A673 (cell line): ENCODE data around the gene ARSD.

Experiments
- EZH2 ChIP-seq: fragments of 200-600 bp; sonication (generic); IDR thresholded peaks from 2 replicates; pipeline ENCODE4 v1.6.1; 2017; ENCODE audit warnings: borderline replicate concordance, low read depth, mild to moderate bottlenecking, mixed read lengths, antibody characterized with exemption, low read length; ENCODE audit not compliant: poor library complexity, severe bottlenecking
- TF ChIP-seq, protein P1 (sequence below): fragments of 300-800, 200-600 bp; sonication (generic); conservative IDR thresholded peaks from 2 replicates; pipeline ENCODE4 v1.5.1; 2017; ENCODE audit warnings: low read depth, mild to moderate bottlenecking, antibody characterized with exemption, low read length, moderate library complexity, mixed read lengths

DNA sequence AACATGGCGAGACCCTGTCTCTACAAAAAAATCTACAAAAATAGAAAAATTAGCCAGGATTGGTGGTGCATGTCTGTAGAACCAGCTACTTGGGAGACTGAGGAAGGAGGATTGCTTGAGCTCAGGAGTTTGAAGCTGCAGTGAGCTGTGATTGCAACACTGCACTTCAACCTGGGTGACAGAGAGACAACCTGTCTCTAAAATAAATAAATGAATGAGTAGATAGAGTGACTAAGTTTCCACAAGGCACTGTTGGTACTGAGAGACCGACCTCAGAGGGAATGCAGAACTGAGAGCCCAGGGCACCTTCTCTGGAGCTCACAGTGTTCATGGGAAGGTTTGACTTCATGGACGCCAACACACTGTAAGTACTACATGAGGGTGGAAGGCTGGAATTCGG lies 26.7 kb upstream of the ARSD start:
- TF ChIP-seq, protein P1, sequence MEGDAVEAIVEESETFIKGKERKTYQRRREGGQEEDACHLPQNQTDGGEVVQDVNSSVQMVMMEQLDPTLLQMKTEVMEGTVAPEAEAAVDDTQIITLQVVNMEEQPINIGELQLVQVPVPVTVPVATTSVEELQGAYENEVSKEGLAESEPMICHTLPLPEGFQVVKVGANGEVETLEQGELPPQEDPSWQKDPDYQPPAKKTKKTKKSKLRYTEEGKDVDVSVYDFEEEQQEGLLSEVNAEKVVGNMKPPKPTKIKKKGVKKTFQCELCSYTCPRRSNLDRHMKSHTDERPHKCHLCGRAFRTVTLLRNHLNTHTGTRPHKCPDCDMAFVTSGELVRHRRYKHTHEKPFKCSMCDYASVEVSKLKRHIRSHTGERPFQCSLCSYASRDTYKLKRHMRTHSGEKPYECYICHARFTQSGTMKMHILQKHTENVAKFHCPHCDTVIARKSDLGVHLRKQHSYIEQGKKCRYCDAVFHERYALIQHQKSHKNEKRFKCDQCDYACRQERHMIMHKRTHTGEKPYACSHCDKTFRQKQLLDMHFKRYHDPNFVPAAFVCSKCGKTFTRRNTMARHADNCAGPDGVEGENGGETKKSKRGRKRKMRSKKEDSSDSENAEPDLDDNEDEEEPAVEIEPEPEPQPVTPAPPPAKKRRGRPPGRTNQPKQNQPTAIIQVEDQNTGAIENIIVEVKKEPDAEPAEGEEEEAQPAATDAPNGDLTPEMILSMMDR, result no peak
- TF ChIP-seq EZH2, result no peak
